Esophagus muscularis mucosa (tissue), 4 donors: ENCODE measurements around the gene PARVB. TPM values are rescaled to one million over a fixed set of nuclear protein-coding genes. Genes with fewer than 3 reads are reported as not detected.

Experiments
- DNase-seq: peaks from one replicate; pipeline ENCODE4 v3.0.0-alpha.2; 2017; ENCODE audit errors: extremely low spot score
- H3K27ac ChIP-seq, 4 donors: fragments of 200-600 bp; sonication (generic); replicated peaks in 1 of 4; 1 replicate in 3 of 4; 2 replicates in 1 of 4; pipeline ENCODE4 v1.5.1; 2016 to 2019; ENCODE audit warnings: mild to moderate bottlenecking in 1 of 4
- H3K27me3 ChIP-seq, 4 donors: fragments of 200-600 bp; sonication (generic); one replicate each; pipeline versions ENCODE4 v1.5.1 to v1.6.0; 2016 to 2019
- H3K36me3 ChIP-seq, 4 donors: fragments of 200-600 bp; sonication (generic); one replicate each; pipeline ENCODE4 v1.5.1; 2016 to 2019
- H3K4me1 ChIP-seq, 4 donors: fragments of 200-600 bp; sonication (generic); one replicate each; pipeline ENCODE4 v1.5.1; 2016 to 2019
- H3K4me3 ChIP-seq, 4 donors: fragments of 200-600 bp; sonication (generic); 1 replicate in 2 of 4; 2 replicates in 2 of 4; pipeline ENCODE4 v1.5.1; 2016 to 2019; ENCODE audit warnings: mild to moderate bottlenecking in 4 of 4, moderate library complexity in 1 of 4
- H3K9me3 ChIP-seq, 4 donors: fragments of 200-600 bp; sonication (generic); 1 replicate in 3 of 4; 2 replicates in 1 of 4; pipeline ENCODE4 v1.5.1; 2016 to 2019
- EP300 ChIP-seq: sonication (generic); formaldehyde crosslinking; IDR thresholded peaks from one replicate; pipeline ENCODE4 v1.6.1; 2017; ENCODE audit warnings: antibody characterized with exemption
- POLR2A ChIP-seq: fragments of 450-650 bp; IDR thresholded peaks from one replicate; pipeline ENCODE4 v1.6.1; 2017; ENCODE audit warnings: antibody characterized with exemption, moderate library complexity, mild to moderate bottlenecking, low read depth
- POLR2AphosphoS5 ChIP-seq, 2 donors: sonication (generic); formaldehyde crosslinking; IDR thresholded peaks; one replicate each; pipeline ENCODE4 v1.6.1; 2017; ENCODE audit warnings: antibody characterized with exemption in 2 of 2
- WGBS: methylation state at CpG from one replicate; pipeline ENCODE4 v1.1.5; 2018; 5-methylcytosine and 5-hydroxymethylcytosine counted together
- intact Hi-C: fragments of 100-400 bp; cut with DNase I; formaldehyde crosslinking; loops from one replicate; pipeline ENCODE4 v1.15.1; 2023
- total RNA-seq, 4 donors: library from RNA; depleted of rRNA; stranded (reverse); fragments of >200 nt; gene quantifications; one replicate each; pipeline versions ENCODE4 v1.1.0 to v1.2.1, GENCODE V29; 2016
- TF ChIP-seq, protein P1 (sequence below), 3 experiments: fragments of 200-600 bp in 2 of 3; fragments of 450-650 bp in 1 of 3; sonication (generic) in 2 of 3; IDR thresholded peaks; one replicate each; pipeline ENCODE4 v1.5.1; 2017 to 2019; ENCODE audit warnings: antibody characterized with exemption in 3 of 3, mild to moderate bottlenecking in 2 of 3, moderate library complexity in 1 of 3

Gene PARVB
- total RNA-seq, 4 donors from 2014 or later, result 22.0 to 107 (median 45.5) TPM

DNA sequence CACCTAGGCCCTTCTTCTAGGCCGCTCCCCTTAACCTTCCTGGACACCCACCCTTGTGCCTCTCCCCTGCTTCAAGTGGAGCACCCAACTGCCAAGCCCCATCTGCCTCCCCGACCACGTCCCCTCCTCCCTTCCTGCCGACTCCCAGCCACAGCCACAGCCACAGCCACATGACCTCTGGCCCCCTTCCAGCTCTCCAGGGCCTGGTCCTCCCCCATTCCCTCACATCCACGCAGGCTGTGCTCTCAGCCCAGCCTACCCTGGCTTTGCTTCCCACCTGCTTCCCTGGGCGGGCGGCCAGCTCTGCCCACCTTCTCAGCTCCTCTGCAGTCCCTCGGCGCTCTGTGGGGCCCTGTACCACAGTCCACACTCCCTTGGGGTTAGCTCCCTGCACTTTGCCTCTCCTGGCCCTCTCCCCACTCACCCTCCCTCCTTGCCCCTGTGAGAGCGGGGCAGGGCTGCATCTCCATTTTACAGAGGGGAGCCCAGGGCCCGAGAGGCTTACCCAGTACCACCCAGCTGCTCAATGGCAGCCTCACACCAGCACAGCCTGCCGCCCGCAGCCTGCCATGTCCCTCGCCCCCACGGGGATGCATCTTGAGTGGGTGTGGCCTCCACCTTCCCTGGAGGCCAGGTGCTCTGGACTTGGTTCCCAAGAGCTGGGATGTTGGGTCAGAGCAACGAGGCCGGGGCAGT, 176.9 kb downstream of the PARVB start:
- H3K27me3 ChIP-seq, result peaks cover 0 to 59% (median 0%) of the 10 kb centered on the region in 4 donors
- peaks cover 0 to 8% (median 6%) of the 10 kb centered on the region in 4 donors for H3K4me1 ChIP-seq
- H3K36me3 ChIP-seq, result no peaks in the 10 kb centered on the region
- 84% methylated on average over 11 of the region's 17 CpGs for WGBS
- DNase-seq, result no peak
- intact Hi-C loops, result no loop called here
- no peak overlapping the region for H3K4me3 ChIP-seq
- TF ChIP-seq POLR2AphosphoS5 (IDR thresholded peaks at IDR 0.05) (no peak), POLR2A (no peak), EP300 (no peak)
- TF ChIP-seq, protein P1, sequence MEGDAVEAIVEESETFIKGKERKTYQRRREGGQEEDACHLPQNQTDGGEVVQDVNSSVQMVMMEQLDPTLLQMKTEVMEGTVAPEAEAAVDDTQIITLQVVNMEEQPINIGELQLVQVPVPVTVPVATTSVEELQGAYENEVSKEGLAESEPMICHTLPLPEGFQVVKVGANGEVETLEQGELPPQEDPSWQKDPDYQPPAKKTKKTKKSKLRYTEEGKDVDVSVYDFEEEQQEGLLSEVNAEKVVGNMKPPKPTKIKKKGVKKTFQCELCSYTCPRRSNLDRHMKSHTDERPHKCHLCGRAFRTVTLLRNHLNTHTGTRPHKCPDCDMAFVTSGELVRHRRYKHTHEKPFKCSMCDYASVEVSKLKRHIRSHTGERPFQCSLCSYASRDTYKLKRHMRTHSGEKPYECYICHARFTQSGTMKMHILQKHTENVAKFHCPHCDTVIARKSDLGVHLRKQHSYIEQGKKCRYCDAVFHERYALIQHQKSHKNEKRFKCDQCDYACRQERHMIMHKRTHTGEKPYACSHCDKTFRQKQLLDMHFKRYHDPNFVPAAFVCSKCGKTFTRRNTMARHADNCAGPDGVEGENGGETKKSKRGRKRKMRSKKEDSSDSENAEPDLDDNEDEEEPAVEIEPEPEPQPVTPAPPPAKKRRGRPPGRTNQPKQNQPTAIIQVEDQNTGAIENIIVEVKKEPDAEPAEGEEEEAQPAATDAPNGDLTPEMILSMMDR (IDR thresholded peaks at IDR 0.05), result no peak
- H3K27ac ChIP-seq, result no peak overlapping the region
- H3K9me3 ChIP-seq, result no peaks in the 10 kb centered on the region

DNA sequence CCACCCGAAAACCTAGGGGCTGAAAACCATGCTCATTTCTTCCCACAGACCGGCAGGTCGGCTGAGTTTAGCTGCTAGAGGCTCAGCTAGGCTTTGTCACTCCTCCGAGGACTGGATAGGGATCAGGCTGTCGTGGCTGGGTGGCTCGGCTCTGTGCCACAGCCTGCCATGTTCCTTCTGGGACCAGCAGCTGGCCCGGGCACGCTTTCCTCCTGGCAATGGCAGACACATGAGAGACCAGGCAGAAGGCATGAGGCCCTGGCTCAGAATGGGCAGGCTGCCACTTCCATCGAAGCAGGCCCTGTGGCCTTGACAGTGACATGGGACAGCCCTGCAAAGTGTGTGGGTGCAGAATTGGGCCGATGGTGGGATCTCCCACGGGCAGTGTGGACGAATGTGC, 177.6 kb downstream of the PARVB start:
- no peak for DNase-seq
- 80% methylated on average over 11 of the region's 12 CpGs for WGBS
- Histone ChIP-seq H3K27ac (no peak overlapping the region), H3K4me3 (no peak overlapping the region), H3K4me1 (peaks cover 0 to 1% (median under 1%) of the 10 kb centered on the region in 4 donors), H3K9me3 (no peaks in the 10 kb centered on the region), H3K27me3 (peaks cover 0 to 58% (median 0%) of the 10 kb centered on the region in 4 donors), H3K36me3 (no peaks in the 10 kb centered on the region)
- intact Hi-C loops, result no loop called here
- TF ChIP-seq POLR2AphosphoS5 (IDR thresholded peaks at IDR 0.05) (no peak), POLR2A (no peak)

DNA sequence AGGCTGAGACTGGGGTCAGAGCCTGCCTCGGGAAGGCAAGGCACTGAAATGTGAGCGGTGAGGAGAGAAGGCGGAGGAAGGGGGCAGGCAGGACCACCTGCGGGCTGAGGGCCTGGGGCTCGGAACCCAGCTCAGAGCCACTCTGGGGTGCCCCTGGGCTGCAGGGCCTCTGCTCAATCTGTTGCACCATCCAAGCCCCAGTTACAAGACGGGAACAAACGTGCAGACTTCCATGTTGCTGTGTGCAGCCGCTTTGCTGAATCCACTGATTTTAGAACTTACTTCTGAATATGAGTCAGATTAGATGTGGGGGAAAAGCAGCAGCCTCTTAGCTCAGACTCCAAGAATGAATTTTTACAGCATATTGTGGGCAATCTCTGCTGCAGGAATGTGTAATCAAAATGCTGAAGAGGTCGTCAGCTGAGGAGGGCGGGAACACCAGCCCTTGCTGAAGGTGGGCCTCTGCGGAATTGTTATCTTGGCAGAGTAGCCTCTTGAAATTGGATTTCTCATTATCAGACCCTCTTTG, 178.2 kb downstream of the PARVB start:
- TF ChIP-seq, protein P1 (IDR thresholded peaks at IDR 0.05), result no peak
- TF ChIP-seq POLR2A (no peak), EP300 (no peak), POLR2AphosphoS5 (IDR thresholded peaks at IDR 0.05) (no peak)
- intact Hi-C loops, result no loop called here
- Histone ChIP-seq H3K27ac (no peak overlapping the region), H3K9me3 (no peaks in the 10 kb centered on the region), H3K36me3 (no peaks in the 10 kb centered on the region), H3K4me1 (no peaks in the 10 kb centered on the region), H3K27me3 (peaks cover 0 to 52% (median 0%) of the 10 kb centered on the region in 4 donors), H3K4me3 (no peak overlapping the region)
- WGBS, result 75% methylated on average over 11 of the region's 11 CpGs
- no peak for DNase-seq

DNA sequence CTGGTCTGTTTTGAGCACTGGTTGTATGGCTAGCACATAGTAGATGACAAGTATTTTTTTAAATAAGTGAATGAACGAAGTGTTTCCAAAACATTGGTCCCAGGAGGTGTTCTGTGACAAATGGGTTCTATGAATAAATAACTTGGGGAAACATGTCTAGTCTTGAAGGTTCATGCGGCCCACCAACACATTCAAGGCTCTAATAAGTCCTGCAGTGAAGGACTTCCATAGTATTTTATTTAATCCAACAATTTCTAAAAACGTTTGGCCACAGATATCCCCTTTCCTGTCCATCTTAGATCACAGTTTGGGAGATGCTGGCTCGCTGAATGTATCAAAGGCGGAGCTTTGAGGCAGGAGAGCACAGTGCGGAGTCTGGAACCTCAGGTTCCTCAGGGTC, 179.1 kb downstream of the PARVB start:
- H3K9me3 ChIP-seq, result no peaks in the 10 kb centered on the region
- intact Hi-C loops, result no loop called here
- peaks cover 0 to 50% (median 0%) of the 10 kb centered on the region in 4 donors for H3K27me3 ChIP-seq
- DNase-seq, result no peak
- no peaks in the 10 kb centered on the region for H3K36me3 ChIP-seq
- WGBS, result 82% methylated on average over 6 of the region's 6 CpGs
- no peak overlapping the region for H3K4me3 ChIP-seq
- H3K27ac ChIP-seq, result no peak overlapping the region
- H3K4me1 ChIP-seq, result no peaks in the 10 kb centered on the region
- TF ChIP-seq POLR2AphosphoS5 (IDR thresholded peaks at IDR 0.05) (no peak), POLR2A (no peak), EP300 (no peak)
- TF ChIP-seq, protein P1 (IDR thresholded peaks at IDR 0.05), result no peak

DNA sequence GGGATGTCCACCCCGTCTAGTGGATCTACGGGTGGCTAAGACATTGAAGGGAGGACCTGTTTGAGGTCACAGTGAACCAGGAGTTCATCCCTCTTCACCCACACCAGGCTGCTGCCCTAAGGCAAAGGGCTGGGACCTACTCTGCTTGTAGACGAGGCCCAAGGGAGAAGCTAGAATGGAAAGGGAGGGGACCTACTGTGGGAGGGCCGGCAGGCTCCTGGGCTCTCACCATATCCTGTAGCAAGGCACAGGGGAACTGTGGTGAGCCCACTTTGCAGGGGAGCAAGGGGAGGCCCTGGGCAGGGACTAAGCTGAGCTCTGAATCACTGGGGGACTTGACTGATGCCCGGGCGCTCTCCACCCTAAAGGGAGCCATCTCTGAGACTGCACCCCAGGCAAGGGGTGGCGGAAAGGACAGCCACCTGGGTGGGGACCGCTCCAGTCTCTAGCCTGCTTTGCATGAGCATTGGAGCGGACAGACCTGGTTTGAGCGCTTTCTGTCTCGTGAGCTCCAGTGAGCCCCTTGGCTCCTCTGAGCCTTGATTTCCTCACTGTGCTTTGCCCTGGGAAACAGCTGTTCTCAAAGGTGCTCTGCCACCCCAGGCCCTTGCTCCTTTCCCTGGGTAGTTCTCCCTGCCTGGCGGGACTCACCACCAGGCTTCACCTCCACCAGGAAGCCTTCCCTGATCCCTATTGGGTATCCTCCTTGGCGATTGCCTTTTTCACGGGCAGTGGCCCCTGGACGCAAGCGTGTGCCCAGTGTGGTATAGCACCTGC, 180.8 kb downstream of the PARVB start:
- H3K36me3 ChIP-seq, result no peaks in the 10 kb centered on the region
- WGBS, result 94% methylated on average over 16 of the region's 16 CpGs
- no peak overlapping the region for H3K4me3 ChIP-seq
- no peaks in the 10 kb centered on the region for H3K4me1 ChIP-seq
- H3K27me3 ChIP-seq, result peaks cover 0 to 40% (median 0%) of the 10 kb centered on the region in 4 donors
- H3K27ac ChIP-seq, result no peak overlapping the region
- peaks cover 0 to 8% (median 6%) of the 10 kb centered on the region in 4 donors for H3K9me3 ChIP-seq
- intact Hi-C loops, result no loop called here
- TF ChIP-seq POLR2A (no peak), EP300 (no peak), POLR2AphosphoS5 (IDR thresholded peaks at IDR 0.05) (no peak)
- TF ChIP-seq, protein P1 (IDR thresholded peaks at IDR 0.05), result no peak
- no peak for DNase-seq
